ENCODE data around the gene PARVG. TPM values are rescaled to one million over a fixed set of nuclear protein-coding genes. Genes with fewer than 3 reads are reported as not detected.

The PARVG gene, protein sequence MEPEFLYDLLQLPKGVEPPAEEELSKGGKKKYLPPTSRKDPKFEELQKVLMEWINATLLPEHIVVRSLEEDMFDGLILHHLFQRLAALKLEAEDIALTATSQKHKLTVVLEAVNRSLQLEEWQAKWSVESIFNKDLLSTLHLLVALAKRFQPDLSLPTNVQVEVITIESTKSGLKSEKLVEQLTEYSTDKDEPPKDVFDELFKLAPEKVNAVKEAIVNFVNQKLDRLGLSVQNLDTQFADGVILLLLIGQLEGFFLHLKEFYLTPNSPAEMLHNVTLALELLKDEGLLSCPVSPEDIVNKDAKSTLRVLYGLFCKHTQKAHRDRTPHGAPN
- 3.4 TPM for polyA plus RNA-seq (ENCODE audit: insufficient read length)

DNA sequence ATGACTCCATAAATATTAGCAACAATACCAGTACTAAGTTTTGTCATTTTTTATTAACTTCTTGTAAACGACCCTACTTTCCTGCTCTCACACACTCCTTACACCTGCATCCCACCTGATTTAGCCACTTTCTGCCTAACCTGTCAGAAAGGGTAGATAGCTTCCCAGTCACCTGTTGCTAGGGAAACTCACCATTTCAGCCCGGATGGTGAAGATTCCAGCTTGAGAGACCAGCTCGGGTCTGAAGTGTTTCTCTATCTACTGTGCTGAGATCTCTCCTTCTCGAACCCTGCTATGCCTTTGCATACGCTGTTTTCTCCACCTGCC, at the start of gene PARVG:
Gene PARVG, plus strand, starts transcription at position 220 of the 327 bp plus-strand sequence. CDS start 2,405 bp downstream, outside the sequence.
- no peak for DNase-seq (ENCODE audit: low read depth)

DNA sequence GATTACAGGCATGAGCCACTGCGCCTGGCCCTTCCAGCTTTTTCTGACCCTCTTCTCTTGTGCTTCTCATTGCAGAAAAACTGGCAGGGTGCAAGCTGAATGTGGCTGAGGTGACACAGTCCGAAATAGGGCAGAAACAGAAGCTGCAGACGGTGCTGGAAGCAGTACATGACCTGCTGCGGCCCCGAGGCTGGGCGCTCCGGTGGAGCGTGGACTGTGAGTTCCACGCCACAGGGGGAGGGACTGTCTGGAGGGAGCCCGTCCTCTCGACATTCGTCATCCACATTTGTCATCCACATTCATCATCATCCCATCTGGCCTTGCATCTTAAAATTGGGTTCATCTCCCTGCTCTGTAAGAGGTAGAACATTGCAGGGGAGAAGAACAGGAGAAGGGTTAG, 49.3 kb upstream of the PARVG start:
- DNase-seq (ENCODE audit: low read depth), result no peak

DNA sequence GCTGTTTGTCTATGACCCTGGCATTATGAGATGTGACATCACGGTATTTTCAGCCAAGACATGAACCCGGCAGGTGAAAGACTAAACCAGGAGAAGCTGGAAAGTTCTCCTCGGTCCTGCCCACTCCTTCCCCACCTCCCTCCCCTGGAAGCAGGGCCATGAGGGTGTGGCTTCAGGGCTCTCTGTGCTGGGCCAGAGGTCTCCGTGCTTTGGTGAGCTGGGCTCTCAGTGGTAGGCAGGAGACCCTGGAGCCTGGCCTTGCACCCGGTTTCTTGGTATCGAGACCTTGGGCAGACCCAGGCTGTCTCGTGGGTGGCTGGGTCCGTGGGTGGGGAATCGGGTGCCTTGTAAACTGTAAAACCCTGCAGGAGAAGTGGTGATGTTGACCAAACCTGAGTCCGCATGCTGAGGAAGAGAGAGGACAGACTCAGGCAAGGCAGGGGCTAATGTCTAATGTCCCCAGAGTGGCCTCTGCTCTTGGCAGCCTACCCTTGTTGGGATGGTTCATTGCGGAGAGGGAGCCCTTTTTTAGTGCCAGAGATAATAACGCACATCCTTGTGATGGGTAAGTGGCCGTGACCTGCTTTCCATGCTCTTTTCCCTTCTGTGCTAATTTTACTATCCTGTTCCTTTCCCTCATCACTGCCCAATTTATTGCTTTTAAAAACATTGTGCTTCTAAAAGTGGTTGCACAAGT, 48.6 kb upstream of the PARVG start:
- DNase-seq (ENCODE audit: low read depth), result no peak

DNA sequence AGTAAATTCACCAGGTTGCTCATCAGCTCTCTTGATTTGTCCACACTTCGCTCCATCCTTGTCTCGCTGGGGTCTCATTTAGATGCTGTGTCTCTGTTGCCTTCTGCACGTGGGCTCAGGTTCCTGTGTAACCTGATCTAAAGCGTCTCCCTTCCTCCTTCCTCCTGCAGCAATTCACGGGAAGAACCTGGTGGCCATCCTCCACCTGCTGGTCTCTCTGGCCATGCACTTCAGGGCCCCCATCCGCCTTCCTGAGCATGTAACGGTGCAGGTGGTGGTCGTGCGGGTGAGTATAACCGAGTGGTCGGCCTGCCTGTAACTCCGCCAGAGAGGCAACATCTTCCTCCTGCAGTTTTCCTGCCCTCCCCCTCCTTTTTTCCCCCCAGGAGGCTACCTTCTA, 48.0 kb upstream of the PARVG start:
- no peak for DNase-seq (ENCODE audit: low read depth)

DNA sequence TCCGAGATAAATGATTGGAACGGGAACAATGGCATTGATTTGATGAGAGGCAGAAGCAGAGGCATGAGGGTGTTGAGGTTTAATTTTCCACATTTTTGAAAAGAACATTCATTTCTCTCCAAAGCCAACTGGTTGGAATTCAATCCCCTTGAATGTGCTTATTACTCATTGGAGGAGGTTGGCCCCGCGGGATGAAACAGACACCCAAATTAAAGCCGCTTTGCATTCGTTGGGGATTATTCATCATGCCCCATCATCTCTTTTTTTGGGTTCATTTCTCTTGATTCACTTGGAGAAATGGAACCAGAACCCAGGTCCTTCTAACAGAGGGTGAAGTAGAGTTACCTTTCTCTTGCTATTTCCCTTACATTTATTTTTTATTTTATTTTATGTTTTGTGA, 47.6 kb upstream of the PARVG start:
- DNase-seq (ENCODE audit: low read depth), result no peak

DNA sequence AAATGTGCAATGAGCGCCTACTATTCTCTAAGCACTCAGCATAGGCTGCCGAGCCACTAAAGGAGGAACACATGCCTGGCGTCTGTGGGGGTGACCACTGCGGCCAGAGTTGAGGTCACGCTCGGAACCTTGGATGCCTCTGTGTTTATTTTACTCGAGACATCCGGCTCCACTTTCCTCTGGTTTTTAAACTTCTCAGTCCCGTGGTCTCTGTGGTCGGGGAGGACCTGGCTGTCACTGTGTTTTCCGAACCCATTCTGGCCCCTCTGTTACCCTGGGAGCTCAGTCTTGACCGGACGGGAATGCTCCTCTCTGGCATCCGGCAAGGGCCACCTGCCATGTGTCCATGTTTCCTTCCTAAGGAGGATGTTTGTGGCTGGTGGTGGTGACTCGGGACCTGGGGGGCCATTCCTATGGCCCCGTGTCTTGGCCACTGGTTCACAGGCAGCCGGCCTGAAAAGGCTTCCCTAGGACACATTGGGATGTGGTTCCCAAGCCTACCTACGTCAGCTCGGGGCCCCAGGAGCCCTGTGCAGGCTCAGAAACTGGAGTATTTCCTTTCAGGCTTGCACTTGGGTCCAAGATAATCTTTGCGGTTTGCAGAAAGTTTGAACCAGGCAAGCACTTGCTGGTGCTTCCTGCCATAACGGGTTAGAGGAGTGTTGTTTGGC, 46.7 kb upstream of the PARVG start:
- no peak for DNase-seq (ENCODE audit: low read depth)

DNA sequence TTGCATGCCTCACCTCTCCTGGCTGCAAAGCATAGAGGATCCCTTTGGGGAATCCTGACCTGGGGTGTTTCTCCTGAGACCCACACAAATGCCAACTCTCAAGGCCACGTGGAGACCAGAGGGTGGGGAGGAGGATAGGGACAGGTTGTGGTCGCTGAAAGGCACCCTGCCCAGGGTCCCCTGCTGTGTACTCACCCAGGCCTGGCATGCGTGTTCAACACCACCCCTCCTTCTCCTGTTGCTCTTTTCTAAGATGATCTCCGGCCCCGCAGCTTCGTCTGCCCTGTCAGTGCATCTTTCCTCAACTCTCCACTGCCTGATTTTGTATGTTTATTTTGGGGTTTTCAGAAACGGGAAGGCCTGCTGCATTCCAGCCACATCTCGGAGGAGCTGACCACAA, 44.6 kb upstream of the PARVG start:
- DNase-seq (ENCODE audit: low read depth), result no peak

DNA sequence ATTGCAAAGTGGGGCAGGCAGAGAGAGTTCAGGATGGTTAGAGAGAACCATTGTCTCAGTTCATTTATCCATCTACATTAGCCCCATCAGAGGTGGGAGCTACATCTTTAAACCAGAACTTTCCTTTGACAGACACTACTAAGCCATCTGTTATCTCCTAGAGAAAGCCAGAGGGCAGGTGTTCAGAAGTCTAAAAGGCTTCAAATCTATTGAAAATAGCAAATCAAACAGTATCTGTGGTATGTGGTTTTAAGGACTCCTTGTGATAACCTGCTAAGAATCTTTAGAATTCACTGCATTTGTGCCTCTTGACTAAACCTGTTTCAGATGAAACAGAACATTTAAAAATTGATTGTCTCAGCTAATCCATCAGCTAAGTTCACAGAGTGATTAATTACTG, 43.9 kb upstream of the PARVG start:
- DNase-seq (ENCODE audit: low read depth), result no peak

DNA sequence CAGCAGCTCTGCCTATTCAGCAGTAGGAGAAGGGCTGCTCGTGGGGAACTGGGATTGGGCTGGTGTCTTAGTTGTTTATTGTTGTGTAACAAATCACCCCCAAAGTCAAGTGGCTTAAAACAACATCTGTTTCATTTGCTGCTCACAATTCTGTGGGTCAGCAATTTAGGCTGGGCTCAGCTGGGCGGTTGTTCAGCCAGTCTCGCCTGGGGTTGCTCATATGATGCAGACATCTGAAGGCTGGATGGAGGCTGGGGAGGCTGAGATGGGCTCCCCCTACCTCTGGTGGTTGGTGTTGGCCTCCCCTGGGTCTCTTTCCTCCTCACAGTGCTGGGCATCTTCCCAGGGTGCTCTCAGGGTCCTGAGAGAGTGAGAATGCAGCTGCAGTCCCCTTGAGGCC, 43.3 kb upstream of the PARVG start:
- no peak for DNase-seq (ENCODE audit: low read depth)

DNA sequence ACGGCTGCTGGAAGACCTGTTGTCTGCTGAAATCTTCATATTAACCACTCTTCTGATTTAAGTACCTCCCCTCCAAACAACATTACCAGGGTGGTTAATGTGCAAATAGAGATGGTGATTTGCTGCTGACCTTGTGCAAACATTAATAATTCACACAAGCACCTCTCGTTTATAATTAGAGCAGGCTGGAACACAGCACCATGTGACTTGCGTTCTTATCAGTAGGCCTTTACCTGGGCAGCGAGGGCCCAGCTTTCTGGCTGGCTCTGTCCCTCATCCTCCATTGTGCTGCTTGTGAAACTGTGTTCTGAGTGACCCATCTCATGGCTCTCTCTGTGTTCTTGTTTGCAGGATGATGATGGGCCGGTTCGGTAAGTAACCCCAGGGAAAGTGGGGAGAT, 41.0 kb upstream of the PARVG start:
- DNase-seq (ENCODE audit: low read depth), result no peak

DNA sequence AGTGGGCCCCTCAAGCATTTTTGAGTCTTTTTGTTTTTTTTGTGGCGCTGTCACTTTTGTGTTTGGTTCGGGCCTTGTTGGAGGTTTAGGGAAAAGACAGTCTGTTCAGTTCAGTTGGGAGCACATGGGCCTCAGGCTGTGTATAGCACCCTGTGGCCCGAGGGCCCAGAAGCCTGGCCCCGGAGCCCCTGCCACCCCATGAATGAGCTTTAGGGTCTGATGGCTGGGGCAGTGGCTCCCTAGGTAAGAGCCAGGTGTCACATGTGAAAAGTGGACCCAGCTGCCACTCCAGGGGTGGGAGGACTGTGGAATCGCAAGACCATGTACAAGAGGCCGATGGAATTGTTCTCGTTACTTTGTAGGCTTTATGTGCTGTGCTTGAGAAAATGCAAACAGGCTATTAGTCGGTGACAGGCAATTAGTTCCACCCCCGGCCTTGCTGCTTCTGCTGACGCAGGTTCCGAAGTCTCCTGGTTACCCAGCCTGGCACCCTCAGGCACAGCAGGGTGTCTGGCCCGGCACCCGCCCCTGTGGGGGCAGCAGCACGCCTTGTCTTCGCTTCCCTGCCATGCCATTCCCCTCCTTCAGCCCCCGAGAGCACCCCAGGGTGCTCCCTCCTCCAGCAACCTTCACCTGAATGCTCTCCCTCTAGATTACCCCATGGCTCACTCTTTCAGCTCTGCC, 38.2 kb upstream of the PARVG start:
- DNase-seq (ENCODE audit: low read depth), result no peak

DNA sequence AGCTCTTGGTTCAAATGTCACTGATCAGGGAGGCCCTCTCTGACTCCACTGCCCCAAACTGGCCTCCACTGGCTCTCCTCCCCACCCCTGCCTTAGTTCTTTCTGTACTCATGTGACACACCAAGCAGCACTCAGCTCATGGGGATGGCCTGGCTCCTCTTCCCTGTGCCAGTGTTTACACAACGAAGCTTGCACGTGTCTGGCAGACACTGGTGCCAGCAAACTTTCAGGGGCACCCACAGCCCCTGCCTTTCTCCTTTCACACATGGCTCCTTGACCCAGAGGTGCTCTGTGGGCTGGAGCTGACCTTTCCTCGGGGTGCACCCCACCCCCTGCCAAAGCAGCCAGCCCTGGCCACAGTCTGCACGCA, 37.6 kb upstream of the PARVG start:
- DNase-seq (ENCODE audit: low read depth), result no peak

DNA sequence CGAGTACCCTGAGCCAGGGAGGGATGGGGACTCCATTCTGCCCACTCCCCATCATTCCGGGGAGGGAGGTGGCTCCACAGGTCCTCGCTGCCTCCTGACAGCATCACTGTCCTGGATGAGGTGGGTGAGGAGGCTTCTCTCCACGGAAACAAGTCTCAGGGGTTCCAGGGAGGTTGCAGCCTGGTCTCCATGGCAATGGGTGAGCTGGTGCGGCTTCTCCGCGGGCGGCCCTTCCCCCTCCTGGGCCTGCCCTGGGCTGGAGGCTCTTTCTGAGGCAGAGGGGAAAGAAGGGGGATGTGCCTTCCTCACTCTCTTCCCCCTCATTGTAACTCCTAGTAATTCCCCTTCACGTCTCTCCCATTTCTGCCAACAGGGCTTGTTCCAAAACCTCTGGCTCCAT, 37.1 kb upstream of the PARVG start:
- DNase-seq (ENCODE audit: low read depth), result no peak

DNA sequence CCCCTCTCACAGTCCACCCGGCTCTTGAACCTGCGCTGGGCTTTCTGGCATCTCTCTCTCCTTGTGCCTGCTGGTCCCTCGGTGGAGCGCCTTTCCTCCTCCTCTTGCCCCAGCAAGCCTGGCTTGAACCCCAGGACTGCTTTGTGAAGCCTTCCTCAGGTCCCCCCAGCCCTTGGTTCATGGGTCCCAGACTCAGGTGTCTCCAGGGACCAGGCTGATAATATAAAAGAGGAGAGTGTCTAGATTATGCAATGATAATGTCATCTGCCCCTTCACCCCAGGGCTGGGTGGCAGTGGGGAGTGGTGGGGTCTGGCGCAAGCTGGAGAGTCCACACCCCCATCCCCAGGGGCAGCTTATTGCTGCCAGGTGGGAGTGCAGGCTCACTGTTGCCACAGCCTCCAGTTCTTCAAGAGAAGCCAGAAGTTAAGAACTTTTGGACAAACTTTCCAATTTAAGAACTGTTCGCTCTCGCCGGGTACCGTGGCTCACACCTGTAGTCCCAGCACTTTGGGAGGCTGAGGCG, 36.6 kb upstream of the PARVG start:
- DNase-seq (ENCODE audit: low read depth), result no peak

DNA sequence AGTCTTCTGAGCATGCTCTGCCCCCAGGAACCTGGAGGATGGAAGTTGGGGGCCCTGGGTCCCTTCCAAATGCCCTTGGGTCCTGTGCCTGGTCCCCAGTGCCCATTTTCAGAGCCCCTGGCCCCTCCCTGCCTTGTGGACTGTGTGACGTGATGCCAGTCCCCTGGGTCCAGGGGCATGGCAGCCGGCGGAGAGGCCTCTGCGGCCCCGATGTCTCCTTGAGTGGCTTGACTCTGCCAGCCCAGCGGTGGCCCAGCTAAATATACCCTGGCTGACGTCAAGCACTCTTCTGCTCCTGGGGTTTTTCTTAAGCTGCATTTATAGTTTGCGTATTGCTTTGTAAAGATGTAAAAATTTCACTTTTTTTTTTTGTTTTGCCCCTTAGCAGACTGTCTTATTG, 35.2 kb upstream of the PARVG start:
- no peak for DNase-seq (ENCODE audit: low read depth)

DNA sequence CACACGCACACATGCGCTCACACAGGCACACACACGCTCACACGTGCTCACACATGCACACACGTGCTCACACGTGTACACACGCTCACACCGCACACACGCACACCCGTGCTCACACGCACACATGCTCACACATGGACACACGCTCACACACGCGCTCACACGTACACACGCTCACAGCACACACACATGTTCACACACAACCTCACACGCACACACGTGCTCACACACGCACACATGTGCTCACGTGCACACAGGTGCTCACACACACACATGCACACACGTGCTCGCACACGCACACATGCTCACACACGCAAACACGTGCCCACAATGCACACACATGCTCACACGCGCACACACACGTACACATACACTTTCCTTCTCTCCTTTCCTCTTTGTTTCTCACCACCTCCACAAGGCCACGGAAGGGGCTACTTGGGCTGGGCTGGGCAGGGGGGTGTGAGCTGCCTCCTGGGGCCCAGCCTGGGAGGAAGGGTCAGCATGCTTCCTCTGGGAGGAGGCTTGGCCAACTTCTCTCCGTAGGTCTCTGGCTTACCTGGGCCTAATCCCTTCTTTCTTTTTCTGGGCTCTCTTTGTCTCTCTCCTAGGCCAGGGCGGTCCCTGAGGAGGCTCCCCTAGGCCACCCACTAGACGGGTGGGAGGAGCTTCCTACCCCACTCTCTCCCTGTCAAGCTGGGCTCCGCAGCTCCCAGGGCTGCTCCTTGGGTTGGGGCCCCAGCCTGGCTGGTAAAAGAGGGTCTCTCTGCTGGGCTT, 34.5 kb upstream of the PARVG start:
- DNase-seq (ENCODE audit: low read depth), result no peak

DNA sequence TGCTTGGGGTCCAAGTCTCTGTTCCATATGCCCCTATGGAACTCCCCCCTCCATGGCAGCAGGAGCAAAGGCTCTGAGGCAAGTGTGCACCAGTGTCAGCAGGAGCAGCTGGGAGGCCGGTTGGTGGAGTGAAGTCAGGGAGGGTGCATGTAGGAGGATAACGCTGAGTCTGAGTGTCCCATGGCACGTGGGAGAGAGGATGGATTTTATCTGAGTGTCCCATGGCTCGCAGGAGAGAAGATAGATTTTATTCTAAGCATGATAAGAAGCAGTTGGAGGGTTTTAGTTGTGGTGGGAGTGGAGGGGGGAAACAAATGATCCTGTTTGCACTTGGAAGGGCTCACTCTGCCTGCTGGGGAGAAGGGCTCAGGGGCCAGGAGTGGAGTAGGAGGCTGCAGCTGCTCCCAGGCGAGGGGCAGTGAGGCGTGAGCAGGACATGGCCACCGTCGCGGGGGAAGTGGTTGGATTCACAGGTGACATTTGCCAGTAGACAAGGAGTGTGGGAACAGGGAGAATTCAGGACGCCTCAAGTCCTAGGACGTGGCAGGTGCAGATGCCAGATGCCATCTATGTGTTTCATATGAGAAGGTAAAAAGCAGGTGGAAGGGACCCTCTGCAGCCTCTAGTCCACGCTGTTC, 33.6 kb upstream of the PARVG start:
- no peak for DNase-seq (ENCODE audit: low read depth)

DNA sequence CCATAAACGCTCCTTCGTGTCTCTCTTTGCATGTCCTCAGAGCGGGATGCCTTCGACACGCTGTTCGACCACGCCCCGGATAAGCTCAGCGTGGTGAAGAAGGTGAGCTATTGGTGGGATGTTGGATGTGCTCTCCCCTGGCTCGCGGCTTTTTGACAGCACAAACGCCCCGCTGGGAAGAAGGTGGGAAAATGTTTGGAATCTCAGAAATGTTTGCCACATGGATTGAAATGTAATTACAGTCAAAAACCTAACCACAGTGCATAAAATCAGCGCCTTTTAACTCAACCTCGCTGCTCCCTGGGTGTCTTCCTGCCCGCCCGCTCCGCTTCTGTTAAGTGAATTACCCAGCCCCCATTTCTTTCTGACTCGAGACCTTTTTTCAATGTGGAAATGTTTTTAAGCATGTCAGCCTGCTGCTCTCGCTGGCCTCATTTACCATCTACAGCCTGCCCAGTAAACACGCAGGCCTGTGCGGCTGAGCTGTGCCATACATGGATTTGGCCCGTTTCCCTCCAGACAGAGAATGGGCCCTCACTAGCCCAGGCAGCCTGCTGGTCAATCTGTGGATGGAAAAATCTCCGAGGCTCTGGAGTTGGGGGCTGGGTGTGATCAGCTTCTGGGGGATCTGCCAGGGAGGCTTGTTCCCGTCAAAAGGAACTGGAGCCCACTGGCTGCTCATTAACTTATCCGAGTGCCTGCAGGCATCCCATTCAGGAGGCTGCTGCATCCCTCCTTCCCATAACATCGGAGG, 32.7 kb upstream of the PARVG start:
- no peak for DNase-seq (ENCODE audit: low read depth)

DNA sequence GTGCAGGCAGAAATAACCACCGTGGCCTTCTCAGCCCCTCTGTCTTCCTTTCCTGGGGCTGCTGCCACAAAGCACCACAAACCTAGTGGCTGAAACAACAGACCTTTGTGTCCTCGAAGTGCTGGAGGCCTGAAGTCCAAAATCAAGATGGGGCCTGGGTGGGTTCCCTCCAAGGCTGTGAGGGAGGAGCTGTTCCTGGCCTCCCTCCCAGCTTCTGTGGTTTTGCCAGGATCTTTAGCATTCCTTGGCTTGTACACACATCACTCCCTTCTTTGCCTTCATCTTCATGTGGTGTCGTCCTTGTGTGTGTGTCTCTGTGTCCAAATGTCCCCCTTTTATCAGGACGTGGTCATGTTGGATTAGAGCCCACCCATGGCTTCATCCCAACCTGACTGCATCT, 29.0 kb upstream of the PARVG start:
- DNase-seq (ENCODE audit: low read depth), result no peak

DNA sequence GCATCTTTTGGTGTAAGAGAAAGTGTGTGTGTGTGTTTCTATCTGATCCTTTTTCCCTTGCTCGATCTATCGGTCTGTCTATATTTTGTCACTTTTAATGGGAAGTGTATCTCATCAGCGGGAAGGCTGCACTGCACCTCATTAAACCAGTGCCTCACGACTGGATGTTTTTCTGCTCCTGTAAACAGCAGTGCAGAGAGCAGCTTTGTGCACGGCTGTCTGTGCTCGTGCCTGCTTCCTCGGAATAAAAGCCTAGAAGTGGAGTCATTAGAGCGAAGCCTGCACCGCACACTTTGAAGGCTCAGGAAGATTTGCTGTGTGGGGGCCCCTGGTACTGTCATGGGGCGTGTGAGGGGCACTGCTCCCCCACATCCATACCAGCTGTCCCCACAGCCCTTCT, 27.0 kb upstream of the PARVG start:
- no peak for DNase-seq (ENCODE audit: low read depth)

Measured in forelimb muscle (tissue), 1 donor.